Brain microvascular endothelial cell (primary cell): ENCODE measurements around the gene STAP2.
A peak's percentile ranks its signal among the peaks of the same experiment; 100 is the strongest.

Experiments used
- DNase-seq: peaks from one replicate; pipeline ENCODE4 v3.0.0-alpha.2; 2020
- H3K27ac ChIP-seq: fragments of 250-450 bp; sonication (Bioruptor Pico); 2 replicates; pipeline ENCODE4 v1.5.1; 2020; ENCODE audit warnings: mild to moderate bottlenecking, moderate library complexity
- H3K27me3 ChIP-seq: fragments of 250-450 bp; sonication (Bioruptor Pico); replicated peaks from 2 replicates; pipeline ENCODE4 v1.5.1; 2020; ENCODE audit warnings: mild to moderate bottlenecking
- H3K36me3 ChIP-seq: fragments of 250-450 bp; sonication (Bioruptor Pico); replicated peaks from 2 replicates; pipeline ENCODE4 v1.5.1; 2020; ENCODE audit warnings: mild to moderate bottlenecking
- H3K4me3 ChIP-seq: 2 replicates; pipeline ENCODE4 v1.5.1; 2011; ENCODE audit warnings: low read depth, mild to moderate bottlenecking, control low read depth, low read length, moderate library complexity
- CTCF ChIP-seq: IDR thresholded peaks from 2 replicates; pipeline ENCODE4 v1.5.1; 2011; ENCODE audit warnings: low read depth, mild to moderate bottlenecking, moderate library complexity, low read length, control low read depth, inconsistent platforms; ENCODE audit errors: missing control alignments
- in situ Hi-C: cut with HindIII; loops from 2 replicates; pipeline ENCODE4 v1.10.0; 2017; ENCODE audit warnings: low sequenced_read_pairs, low pct_ligation_motif_present

Gene STAP2

GRCh38 chr19:4363571-4364304 is 25.1 kb upstream of the STAP2 start:
- Histone ChIP-seq H3K27ac (no peak overlapping the region), H3K36me3 (peaks cover 75% of the 10 kb centered on the region), H3K4me3 (no peak overlapping the region), H3K27me3 (no peaks in the 10 kb centered on the region)
- in situ Hi-C loops = no loop called here
- TF ChIP-seq CTCF = no peak
- no peak for DNase-seq

DNA sequence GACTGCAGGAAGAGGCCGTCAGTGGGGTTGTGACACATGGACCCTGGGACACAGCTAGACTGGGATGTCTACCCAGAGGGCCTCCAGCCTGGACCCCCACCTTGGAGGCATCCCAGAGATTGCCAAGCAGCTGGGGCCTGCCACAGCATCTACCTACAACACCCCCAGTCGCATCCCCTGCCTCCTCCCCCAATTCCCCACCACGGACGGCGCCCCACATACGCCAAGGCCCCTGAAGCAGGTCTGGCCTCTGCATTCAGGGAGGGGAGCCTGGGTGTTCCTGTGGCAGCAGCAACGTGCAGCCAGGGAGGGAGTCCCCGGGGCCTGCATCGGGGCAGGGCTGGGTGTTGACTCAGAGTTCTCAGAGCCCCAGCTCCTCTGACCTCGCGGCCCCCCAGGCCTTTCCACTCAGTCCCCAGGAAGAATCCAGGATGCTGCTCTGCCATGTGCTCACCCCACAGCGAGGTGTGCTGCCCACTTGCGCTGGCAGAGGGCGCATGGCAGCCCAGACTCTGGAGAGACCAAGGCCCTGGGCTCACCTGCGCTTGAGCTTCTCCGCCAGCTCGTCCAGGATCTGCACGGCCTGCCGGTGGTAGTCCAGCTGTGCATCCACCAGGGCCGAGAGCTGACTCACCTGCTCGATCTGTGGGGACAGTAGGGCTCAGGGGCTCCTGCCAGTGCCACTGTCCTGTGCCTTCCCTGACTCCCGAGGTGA is 24.4 kb upstream of the STAP2 start:
- TF ChIP-seq CTCF = peak; percentile 47
- Histone ChIP-seq H3K27ac (no peak overlapping the region), H3K4me3 (no peak overlapping the region), H3K36me3 (peaks cover 69% of the 10 kb centered on the region), H3K27me3 (no peaks in the 10 kb centered on the region)
- in situ Hi-C loops = no loop called here
- DNase-seq = no peak

DNA sequence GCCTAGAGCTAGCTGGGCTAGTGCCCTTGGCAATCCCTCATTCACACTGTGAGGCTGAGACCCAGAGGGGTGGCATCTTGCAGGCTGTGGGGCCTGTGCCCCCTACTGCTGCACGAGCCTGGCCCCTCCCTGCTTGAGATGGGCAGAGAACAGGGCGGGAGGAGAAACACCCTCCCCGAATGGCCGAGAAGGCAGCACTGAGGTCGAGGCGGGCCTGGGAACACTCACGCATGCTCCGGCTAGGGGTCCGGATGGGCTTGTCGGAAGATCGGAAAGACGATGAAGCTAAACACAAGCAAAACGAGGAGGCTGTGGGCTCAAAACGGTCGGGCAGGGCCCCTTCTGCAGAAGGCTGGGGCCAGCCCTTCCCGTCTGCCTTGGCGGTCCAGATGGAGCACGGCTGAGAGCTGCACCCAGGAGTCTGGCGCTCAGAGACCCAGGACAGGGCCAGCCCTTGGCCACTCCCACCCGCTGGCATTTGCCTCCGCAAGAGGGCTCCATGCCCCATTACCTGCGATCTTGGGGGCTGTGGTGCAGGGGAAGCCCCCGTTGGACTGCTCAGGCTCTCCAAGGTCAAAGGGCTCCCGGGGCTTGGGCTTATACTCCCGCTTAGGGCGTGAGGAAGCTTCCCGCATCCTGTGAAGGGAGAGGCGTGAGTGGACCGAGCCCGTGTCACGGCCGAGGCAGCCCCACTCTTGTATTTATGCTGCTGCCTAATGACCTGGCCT is 23.6 kb upstream of the STAP2 start:
- in situ Hi-C loops = no loop called here
- peaks cover 64% of the 10 kb centered on the region for H3K36me3 ChIP-seq
- no peak overlapping the region for H3K27ac ChIP-seq
- H3K27me3 ChIP-seq = no peaks in the 10 kb centered on the region
- TF ChIP-seq CTCF = no peak
- no peak for DNase-seq
- H3K4me3 ChIP-seq = no peak overlapping the region

DNA sequence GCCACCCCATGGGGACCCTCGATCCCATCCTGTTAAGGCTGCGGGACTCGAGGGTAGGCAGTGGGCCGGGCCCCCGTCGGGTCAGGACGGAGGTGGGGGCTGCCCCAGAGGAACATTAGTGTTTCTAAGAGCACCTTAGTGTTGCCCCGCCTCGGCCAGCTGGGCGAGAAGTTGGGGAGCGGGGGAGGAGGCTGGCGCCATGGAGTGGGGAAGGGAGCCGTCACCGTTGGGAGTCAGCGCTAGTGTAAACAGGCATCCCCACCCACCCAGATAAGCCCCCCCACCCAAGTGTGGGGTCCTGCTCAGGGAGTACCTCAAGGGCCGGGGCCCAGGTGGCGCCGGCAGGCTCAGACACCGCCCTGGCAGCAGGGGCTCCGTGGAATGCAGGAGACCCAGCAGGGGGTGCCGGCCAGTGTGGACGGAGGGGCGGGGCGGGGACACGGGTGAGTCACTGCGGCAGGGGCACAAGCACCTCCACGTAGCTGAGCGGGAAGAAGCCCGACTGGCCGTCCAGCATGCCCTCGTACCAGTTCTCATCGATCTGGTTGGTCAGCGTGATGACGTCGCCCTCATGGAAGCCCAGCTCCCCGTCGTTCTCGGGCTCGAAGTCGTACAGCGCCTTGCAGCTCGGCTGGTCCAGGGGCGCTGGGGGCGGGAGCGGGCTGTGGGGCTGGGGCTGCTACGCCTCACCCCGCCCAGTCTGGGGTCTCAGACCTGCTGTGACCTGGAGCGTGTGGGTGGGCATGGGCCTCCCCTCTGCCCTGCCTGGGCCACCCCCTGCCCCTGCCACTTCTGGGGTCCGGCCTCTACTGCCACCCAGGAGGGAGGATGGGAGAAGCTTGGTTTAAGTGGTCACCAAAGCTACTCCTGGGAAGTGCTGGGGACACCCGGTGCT is 22.8 kb upstream of the STAP2 start:
- no peak for TF ChIP-seq CTCF
- peak; percentile 12 for DNase-seq

DNA sequence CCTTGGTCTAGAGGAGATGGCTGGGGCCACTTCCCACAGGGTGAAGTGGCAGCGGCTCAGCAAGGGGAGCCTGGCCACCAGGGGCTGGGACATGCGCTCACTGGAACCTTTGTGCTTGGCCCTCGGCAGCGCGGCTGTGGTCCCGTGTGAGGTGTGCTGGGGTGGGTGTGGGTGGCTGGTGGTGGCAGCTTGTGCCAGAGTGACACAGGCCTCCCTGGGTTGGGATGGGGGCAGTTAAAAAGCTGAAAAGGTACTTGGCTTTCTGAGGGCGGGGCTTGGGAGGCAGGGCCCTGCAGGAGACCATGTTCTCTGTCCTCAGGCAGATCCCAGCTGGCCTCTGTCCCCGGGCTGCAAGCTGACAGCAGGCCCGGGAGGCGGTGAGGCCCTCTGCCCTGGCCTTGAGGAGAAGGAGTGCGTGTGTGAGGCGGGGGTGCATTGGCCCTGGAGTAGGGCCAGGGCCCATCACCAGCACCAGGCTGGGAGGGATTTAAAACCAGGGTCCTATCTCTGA is 22.1 kb upstream of the STAP2 start:
- no peak overlapping the region for H3K4me3 ChIP-seq
- H3K27ac ChIP-seq = no peak overlapping the region
- in situ Hi-C loops = no loop called here
- peaks cover 58% of the 10 kb centered on the region for H3K36me3 ChIP-seq
- no peak for DNase-seq
- TF ChIP-seq CTCF = no peak
- H3K27me3 ChIP-seq = no peaks in the 10 kb centered on the region

More for the DNA sequence above, 22.8 kb upstream of the STAP2 start:
- Histone ChIP-seq H3K27ac (no peak overlapping the region), H3K4me3 (no peak overlapping the region), H3K36me3 (peaks cover 64% of the 10 kb centered on the region), H3K27me3 (no peaks in the 10 kb centered on the region)
- in situ Hi-C loops = no loop called here
